ENCODE data around the gene SCP2. TPM values are rescaled to one million over a fixed set of nuclear protein-coding genes. Genes with fewer than 3 reads are reported as not detected.
"Not testable (repeated sequence)": the region's sequence is repeated elsewhere in the genome, so short reads cannot be mapped to it uniquely, and the experiment has no call there.

SCP2 gene
- total RNA-seq, 3 donors from 2014 or later = 47.6 to 67.8 (median 52.2) TPM

- peaks cover 24% of the 10 kb centered on the region for H3K4me1 Mint-ChIP-seq (ENCODE audit: low read depth)
- no peaks in the 10 kb centered on the region for H3K9me3 Mint-ChIP-seq
- peak overlapping the region; percentile 84 for H3K4me3 Mint-ChIP-seq
- DNase-seq (no peak), ATAC-seq (no peak)
- H3K36me3 Mint-ChIP-seq (ENCODE audit: insufficient read depth) = no peaks in the 10 kb centered on the region
- H3K27me3 Mint-ChIP-seq (ENCODE audit: low read depth) = peaks cover 3% of the 10 kb centered on the region
Observed at GRCh38 chr1:52926864-52927211, 238 bp upstream of the SCP2 start.

- peaks cover 3% of the 10 kb centered on the region for H3K27me3 Mint-ChIP-seq (ENCODE audit: low read depth)
Observed at GRCh38 chr1:52928015-52928404, 934 bp downstream of the SCP2 start.

GRCh38 chr1:52929019-52929418 lies 1.9 kb downstream of the SCP2 start:
- no peaks in the 10 kb centered on the region for H3K36me3 Mint-ChIP-seq (ENCODE audit: insufficient read depth)
- peaks cover 3% of the 10 kb centered on the region for H3K27me3 Mint-ChIP-seq (ENCODE audit: low read depth)
- no peak overlapping the region for H3K4me3 Mint-ChIP-seq
- H3K9me3 Mint-ChIP-seq = no peaks in the 10 kb centered on the region
- H3K4me1 Mint-ChIP-seq (ENCODE audit: low read depth) = peaks cover 20% of the 10 kb centered on the region
- DNase-seq (no peak), ATAC-seq (no peak)

More at GRCh38 chr1:52928015-52928404, 934 bp downstream of the SCP2 start:
- DNase-seq (no peak), ATAC-seq (peak; percentile 2 to 6)
- H3K9me3 Mint-ChIP-seq = no peaks in the 10 kb centered on the region
- peak overlapping the region; percentile 84 for H3K4me3 Mint-ChIP-seq
- peaks cover 20% of the 10 kb centered on the region for H3K4me1 Mint-ChIP-seq (ENCODE audit: low read depth)
- H3K36me3 Mint-ChIP-seq (ENCODE audit: insufficient read depth) = no peaks in the 10 kb centered on the region

GRCh38 chr1:52937433-52938182 lies 10.5 kb downstream of the SCP2 start:
- no peak overlapping the region for H3K4me3 Mint-ChIP-seq
- no peak for ATAC-seq
- DNase-seq = no peak
- no peaks in the 10 kb centered on the region for H3K27me3 Mint-ChIP-seq (ENCODE audit: low read depth)
- H3K4me1 Mint-ChIP-seq (ENCODE audit: low read depth) = no peaks in the 10 kb centered on the region
- H3K36me3 Mint-ChIP-seq (ENCODE audit: insufficient read depth) = no peaks in the 10 kb centered on the region
- H3K9me3 Mint-ChIP-seq = no peaks in the 10 kb centered on the region

- no peak overlapping the region for H3K4me3 Mint-ChIP-seq
- H3K4me1 Mint-ChIP-seq (ENCODE audit: low read depth) = no peaks in the 10 kb centered on the region
- no peak for ATAC-seq
- no peak for DNase-seq
- no peaks in the 10 kb centered on the region for H3K36me3 Mint-ChIP-seq (ENCODE audit: insufficient read depth)
- H3K27me3 Mint-ChIP-seq (ENCODE audit: low read depth) = no peaks in the 10 kb centered on the region
- no peaks in the 10 kb centered on the region for H3K9me3 Mint-ChIP-seq
Observed at GRCh38 chr1:52938183-52938451, 11.0 kb downstream of the SCP2 start.

- H3K9me3 Mint-ChIP-seq = no peaks in the 10 kb centered on the region
- no peak overlapping the region for H3K4me3 Mint-ChIP-seq
- no peaks in the 10 kb centered on the region for H3K4me1 Mint-ChIP-seq (ENCODE audit: low read depth)
- DNase-seq (no peak), ATAC-seq (no peak)
- no peaks in the 10 kb centered on the region for H3K27me3 Mint-ChIP-seq (ENCODE audit: low read depth)
- H3K36me3 Mint-ChIP-seq (ENCODE audit: insufficient read depth) = peaks cover 3% of the 10 kb centered on the region
Observed at GRCh38 chr1:52943876-52944416, 16.9 kb downstream of the SCP2 start.

GRCh38 chr1:52944566-52944965 lies 17.5 kb downstream of the SCP2 start:
- no peak for ATAC-seq
- Mint-ChIP-seq H3K27me3 (ENCODE audit: low read depth) (no peaks in the 10 kb centered on the region), H3K4me3 (no peak overlapping the region), H3K9me3 (peaks cover 3% of the 10 kb centered on the region), H3K36me3 (ENCODE audit: insufficient read depth) (peaks cover 8% of the 10 kb centered on the region), H3K4me1 (ENCODE audit: low read depth) (no peaks in the 10 kb centered on the region)
- no peak for DNase-seq

GRCh38 chr1:52947490-52947889 lies 20.4 kb downstream of the SCP2 start:
- ATAC-seq (no peak), DNase-seq (no peak)
- Mint-ChIP-seq H3K4me1 (ENCODE audit: low read depth) (no peaks in the 10 kb centered on the region), H3K36me3 (ENCODE audit: insufficient read depth) (peaks cover 12% of the 10 kb centered on the region), H3K4me3 (no peak overlapping the region), H3K27me3 (ENCODE audit: low read depth) (no peaks in the 10 kb centered on the region), H3K9me3 (peaks cover 5% of the 10 kb centered on the region)

GRCh38 chr1:52949602-52950001 lies 22.5 kb downstream of the SCP2 start:
- not testable (repeated sequence) for H3K4me3 Mint-ChIP-seq; H3K27me3 Mint-ChIP-seq (ENCODE audit: low read depth); ATAC-seq; DNase-seq; H3K9me3 Mint-ChIP-seq; H3K4me1 Mint-ChIP-seq (ENCODE audit: low read depth)
- H3K36me3 Mint-ChIP-seq (ENCODE audit: insufficient read depth) = peaks cover 12% of the 10 kb centered on the region

- Mint-ChIP-seq H3K4me1 (ENCODE audit: low read depth) (no peaks in the 10 kb centered on the region), H3K4me3 (no peak overlapping the region), H3K9me3 (peaks cover 5% of the 10 kb centered on the region), H3K27me3 (ENCODE audit: low read depth) (no peaks in the 10 kb centered on the region), H3K36me3 (ENCODE audit: insufficient read depth) (peaks cover 15% of the 10 kb centered on the region)
- DNase-seq (no peak), ATAC-seq (no peak)
Observed at GRCh38 chr1:52952112-52952511, 25.0 kb downstream of the SCP2 start.

GRCh38 chr1:52955129-52955970 lies 28.3 kb downstream of the SCP2 start:
- Mint-ChIP-seq H3K36me3 (ENCODE audit: insufficient read depth) (peaks cover 7% of the 10 kb centered on the region), H3K4me3 (no peak overlapping the region), H3K9me3 (no peaks in the 10 kb centered on the region), H3K27me3 (ENCODE audit: low read depth) (no peaks in the 10 kb centered on the region), H3K4me1 (ENCODE audit: low read depth) (no peaks in the 10 kb centered on the region)
- DNase-seq (no peak), ATAC-seq (no peak)

GRCh38 chr1:52963101-52963500 lies 36.0 kb downstream of the SCP2 start:
- no peak for DNase-seq
- Mint-ChIP-seq H3K4me3 (no peak overlapping the region), H3K36me3 (ENCODE audit: insufficient read depth) (peaks cover 10% of the 10 kb centered on the region), H3K4me1 (ENCODE audit: low read depth) (no peaks in the 10 kb centered on the region), H3K9me3 (no peaks in the 10 kb centered on the region), H3K27me3 (ENCODE audit: low read depth) (no peaks in the 10 kb centered on the region)
- ATAC-seq = no peak

- no peaks in the 10 kb centered on the region for H3K4me1 Mint-ChIP-seq (ENCODE audit: low read depth)
- ATAC-seq = no peak
- H3K36me3 Mint-ChIP-seq (ENCODE audit: insufficient read depth) = peaks cover 1% of the 10 kb centered on the region
- H3K9me3 Mint-ChIP-seq = no peaks in the 10 kb centered on the region
- no peaks in the 10 kb centered on the region for H3K27me3 Mint-ChIP-seq (ENCODE audit: low read depth)
- no peak for DNase-seq
- H3K4me3 Mint-ChIP-seq = no peak overlapping the region
Observed at GRCh38 chr1:52967666-52968065, 40.6 kb downstream of the SCP2 start.

- H3K4me3 Mint-ChIP-seq; ATAC-seq; H3K9me3 Mint-ChIP-seq; H3K36me3 Mint-ChIP-seq (ENCODE audit: insufficient read depth); H3K27me3 Mint-ChIP-seq (ENCODE audit: low read depth); H3K4me1 Mint-ChIP-seq (ENCODE audit: low read depth); DNase-seq: not testable (repeated sequence)
Observed at GRCh38 chr1:52969234-52969633, 42.2 kb downstream of the SCP2 start.

GRCh38 chr1:52970149-52970548 lies 43.1 kb downstream of the SCP2 start:
- Mint-ChIP-seq H3K27me3 (ENCODE audit: low read depth) (no peaks in the 10 kb centered on the region), H3K9me3 (no peaks in the 10 kb centered on the region), H3K4me1 (ENCODE audit: low read depth) (no peaks in the 10 kb centered on the region), H3K36me3 (ENCODE audit: insufficient read depth) (no peaks in the 10 kb centered on the region), H3K4me3 (no peak overlapping the region)
- DNase-seq = no peak
- no peak for ATAC-seq
